ENCODE results near the gene FAM240A.
"Not testable (repeated sequence)": the region's sequence is repeated elsewhere in the genome, so short reads cannot be mapped to it uniquely, and the experiment has no call there.

The FAM240A gene

GRCh38 chr3:46587268-46587667 lies 25.1 kb upstream of the FAM240A start:
- DNase-seq: not testable (repeated sequence)

- no peak for DNase-seq
Measured at GRCh38 chr3:46593274-46593862, 19.0 kb upstream of the FAM240A start.

DNA sequence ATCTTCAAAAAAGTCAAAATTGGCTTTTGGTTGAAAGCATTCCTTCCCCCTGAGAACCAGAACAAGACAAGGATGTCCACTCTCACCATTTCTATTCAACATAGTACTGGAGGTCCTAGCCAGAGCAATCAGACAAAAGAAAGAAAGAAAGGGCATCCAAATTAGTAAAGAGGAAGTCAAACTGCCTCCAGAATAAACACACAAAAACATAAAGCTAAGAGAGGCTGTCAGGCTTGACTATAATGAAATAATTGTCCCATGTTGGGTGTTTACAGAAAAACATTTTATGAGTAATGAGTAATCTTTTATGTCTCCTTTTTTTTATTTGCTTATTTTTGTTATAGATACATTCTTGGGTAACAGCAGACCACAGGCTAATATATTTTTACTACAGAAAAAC lies 18.3 kb upstream of the FAM240A start:
- no peak for DNase-seq

- DNase-seq: no peak
Measured at GRCh38 chr3:46594723-46595122, 17.6 kb upstream of the FAM240A start.

- no peak for DNase-seq
Measured at GRCh38 chr3:46595819-46596314, 16.5 kb upstream of the FAM240A start.

- DNase-seq: no peak
Measured at GRCh38 chr3:46599590-46599989, 12.7 kb upstream of the FAM240A start.

GRCh38 chr3:46603446-46604046 lies 8.8 kb upstream of the FAM240A start:
- no peak for DNase-seq

GRCh38 chr3:46604127-46604526 lies 8.2 kb upstream of the FAM240A start:
- no peak for DNase-seq

DNA sequence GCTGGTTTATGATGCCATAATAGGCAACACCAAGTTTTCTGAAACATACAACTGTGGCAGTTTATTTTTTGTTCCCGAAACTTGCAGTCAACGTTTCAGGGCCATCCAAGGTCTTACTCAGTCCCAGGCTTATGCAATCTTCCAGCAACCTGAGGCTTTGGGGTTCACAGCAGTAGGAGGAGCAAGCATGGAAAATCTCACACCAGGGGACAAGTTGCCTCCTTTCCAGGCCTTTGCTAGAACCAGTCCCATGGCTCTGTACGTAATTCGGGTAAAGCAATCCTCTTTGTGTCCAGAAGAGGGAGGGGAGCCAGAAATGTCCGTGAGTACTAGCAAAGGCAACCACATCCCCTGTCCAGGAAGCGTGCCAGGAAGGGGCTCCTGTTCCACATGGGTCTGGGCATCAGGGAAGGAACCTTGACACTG lies 4.7 kb upstream of the FAM240A start:
- DNase-seq: no peak

- no peak for DNase-seq
Measured at GRCh38 chr3:46609212-46609721, 3.1 kb upstream of the FAM240A start.

DNA sequence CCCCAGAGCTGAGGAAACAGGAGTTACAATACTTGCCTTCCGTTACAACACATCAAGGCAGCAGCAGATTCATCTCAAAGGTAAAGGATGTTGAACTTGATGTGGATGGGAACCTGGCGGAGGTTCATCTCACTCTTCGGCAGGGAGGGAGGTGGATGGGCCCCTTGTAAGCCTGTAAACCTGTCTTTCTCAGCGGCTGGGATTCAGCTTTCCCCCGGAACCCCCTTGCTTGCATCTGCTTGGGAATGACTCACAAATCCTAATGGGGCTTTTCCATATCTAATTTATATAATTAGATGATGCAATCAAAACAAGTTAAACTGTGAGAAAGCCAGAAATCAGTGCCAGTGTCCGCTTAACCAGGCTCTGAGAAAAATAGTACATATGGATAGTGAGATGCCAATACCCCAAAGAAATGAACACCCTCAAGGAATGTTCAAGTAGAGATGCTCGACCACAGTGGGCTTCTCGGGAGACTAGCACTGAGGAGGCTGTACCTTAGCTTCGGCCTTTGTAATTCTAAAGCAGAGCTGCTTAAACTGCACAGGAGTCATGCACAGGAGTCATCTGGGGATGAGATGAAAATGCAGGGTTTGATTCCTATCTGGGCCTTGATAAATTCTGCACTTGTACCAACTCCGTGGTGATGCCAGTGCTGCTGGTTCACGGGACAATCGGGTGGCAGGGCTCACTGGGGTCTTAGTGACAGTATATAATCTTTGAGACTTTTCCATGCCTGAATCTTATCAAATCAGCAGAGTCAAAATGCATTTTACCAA lies 2.2 kb upstream of the FAM240A start:
- no peak for DNase-seq

DNA sequence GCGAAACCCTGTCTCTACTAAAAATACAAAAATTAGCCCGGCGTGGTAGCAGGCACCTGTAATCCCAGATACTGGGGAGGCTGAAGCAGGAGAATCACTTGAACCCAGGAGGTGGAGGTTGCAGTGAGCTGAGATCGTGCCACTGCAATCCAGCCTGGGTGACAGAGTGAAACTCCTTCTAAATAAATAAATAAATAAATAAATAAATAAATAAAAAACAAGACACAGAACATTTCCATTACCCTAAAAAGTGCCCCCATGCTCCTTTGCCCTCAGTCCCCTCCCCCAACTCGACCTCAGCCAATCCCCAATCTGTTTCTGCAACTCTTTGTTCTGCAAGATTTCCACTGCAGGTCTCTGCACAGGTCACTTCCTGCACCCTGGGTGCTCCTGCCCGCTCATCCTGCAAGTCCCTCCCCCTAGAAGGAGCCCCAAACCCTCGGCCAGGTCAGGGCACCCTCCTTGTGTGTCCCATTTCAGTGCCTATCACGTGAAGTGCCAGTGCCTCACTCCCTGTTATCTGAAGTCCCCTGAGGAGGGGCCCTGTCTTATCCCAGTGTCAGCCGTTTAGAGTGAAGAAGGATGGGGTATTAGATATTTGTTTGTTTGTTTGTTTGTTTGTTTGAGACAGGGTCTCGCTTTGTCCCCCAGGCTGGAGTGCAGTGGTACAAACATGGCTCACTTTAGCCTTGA lies 1.1 kb downstream of the FAM240A start:
- no peak for DNase-seq

DNA sequence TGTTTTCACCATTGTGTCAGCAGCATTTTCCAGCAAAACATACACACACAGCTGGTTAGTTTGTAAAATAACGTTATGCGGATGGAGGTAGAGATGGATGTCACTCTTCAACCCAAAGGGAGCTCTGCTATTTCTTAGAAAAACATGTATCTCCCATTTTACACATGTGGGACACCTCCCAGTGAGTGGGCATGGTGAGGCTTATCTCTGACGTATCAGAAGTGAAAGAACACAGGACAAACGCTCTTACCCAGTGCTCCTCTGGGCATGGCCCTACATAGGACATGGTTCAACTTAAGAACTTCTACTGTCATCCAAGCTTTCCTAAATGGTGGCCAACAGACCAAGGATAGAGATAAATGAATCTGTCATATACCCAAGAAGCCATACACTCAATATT lies 2.1 kb downstream of the FAM240A start:
- DNase-seq: no peak

GRCh38 chr3:46615050-46615775 lies 2.9 kb downstream of the FAM240A start:
- DNase-seq: no peak

DNA sequence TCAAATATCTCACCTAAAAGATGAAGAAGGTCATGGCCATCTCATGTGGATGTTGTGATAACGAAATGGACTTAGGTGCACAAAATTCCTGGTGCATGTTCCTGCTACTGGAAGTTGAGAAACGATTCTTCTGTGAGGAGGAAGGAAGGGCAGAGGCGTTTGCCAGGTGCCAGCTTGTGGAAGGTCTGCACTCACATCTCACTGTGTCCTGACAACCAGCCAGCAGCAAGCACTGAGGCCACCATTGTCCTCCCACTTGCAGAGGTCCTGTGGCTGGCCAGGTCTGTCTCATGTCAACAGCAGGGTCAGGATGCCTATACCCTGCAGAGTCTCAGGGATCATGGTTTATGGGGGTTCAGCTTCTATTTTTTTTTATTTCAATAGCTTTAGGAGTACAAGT lies 3.7 kb downstream of the FAM240A start:
- no peak for DNase-seq

GRCh38 chr3:46617941-46618340 lies 5.6 kb downstream of the FAM240A start:
- DNase-seq: no peak

- no peak for DNase-seq
Measured at GRCh38 chr3:46619845-46620778, 7.8 kb downstream of the FAM240A start.

GRCh38 chr3:46624533-46624932 lies 12.2 kb downstream of the FAM240A start:
- DNase-seq: no peak

- DNase-seq: no peak
Measured at GRCh38 chr3:46624975-46625490, 12.7 kb downstream of the FAM240A start.

- no peak for DNase-seq
Measured at GRCh38 chr3:46626039-46626438, 13.7 kb downstream of the FAM240A start.

DNA sequence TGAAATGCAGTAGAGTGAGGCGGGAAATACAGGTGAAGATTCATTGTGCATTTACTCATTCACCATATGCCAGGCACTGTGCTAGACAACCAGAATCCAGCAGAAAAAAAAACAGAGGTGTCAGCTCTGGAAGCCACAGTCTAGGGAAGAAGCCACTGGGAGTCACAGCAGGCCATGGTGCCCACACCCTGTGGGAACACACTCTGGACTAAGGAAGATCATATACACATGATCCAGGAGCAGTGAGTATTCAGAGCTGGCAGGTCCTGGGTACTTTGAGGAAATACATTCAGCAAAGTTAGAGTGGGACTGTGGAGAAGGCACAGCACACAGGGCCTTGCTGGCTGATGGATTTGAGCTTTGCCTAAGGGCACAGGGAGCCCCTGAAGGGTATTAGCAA lies 14.8 kb downstream of the FAM240A start:
- no peak for DNase-seq
